ENCODE measurements around the gene MRPL43.
"Not testable (repeated sequence)": the region's sequence is repeated elsewhere in the genome, so short reads cannot be mapped to it uniquely, and the experiment has no call there.

The MRPL43 gene

GRCh38 chr10:100980711-100981110 lies 6.6 kb downstream of the MRPL43 start:
- no peak for DNase-seq

GRCh38 chr10:100980311-100980710 lies 7.0 kb downstream of the MRPL43 start:
- no peak for DNase-seq

- no peak for DNase-seq
These were observed 7.5 kb downstream of the MRPL43 start for GRCh38 chr10:100979791-100980272.

DNA sequence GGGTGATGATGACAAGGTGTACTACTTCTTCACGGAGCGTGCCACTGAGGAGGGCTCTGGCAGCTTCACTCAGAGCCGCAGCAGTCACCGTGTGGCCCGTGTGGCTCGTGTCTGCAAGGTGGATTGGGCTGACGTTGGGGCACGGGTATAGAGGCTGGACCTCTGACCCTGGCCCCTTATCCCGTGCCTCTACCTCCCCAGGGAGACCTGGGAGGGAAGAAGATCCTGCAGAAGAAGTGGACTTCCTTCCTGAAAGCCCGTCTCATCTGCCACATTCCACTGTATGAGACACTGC lies 8.4 kb downstream of the MRPL43 start:
- no peak for DNase-seq

DNA sequence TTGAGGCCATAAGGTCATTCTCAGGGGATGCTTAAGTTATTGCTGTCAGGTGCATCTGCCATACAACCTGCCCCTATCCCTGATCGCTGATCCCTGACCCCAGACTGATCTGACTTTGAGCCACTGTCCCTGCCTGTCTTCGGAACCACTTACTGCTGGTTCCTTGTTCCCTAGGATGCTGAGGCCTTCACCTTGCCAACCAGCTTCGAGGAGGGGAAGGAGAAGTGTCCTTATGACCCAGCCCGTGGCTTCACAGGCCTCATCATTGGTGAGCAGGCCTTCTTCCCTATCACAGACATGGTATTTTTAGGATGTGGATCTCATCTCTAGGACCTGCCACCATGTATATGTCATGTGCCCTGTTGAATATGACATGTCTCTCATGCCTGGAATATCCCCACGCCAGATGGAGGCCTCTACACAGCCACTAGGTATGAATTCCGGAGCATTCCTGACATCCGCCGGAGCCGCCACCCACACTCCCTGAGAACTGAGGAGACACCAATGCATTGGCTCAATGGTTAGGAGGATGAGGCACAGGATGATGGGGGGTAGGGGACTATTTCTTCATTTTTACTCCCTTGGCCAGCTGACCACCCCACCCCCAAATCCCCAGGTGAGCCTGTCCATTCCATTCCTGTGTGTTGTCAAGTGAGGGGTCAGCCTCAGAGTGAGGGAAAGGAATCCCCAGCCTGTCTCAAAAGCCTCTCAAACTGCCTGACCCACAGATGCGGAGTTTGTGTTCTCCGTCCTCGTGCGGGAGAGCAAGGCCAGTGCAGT lies 9.0 kb downstream of the MRPL43 start:
- no peak for DNase-seq

DNA sequence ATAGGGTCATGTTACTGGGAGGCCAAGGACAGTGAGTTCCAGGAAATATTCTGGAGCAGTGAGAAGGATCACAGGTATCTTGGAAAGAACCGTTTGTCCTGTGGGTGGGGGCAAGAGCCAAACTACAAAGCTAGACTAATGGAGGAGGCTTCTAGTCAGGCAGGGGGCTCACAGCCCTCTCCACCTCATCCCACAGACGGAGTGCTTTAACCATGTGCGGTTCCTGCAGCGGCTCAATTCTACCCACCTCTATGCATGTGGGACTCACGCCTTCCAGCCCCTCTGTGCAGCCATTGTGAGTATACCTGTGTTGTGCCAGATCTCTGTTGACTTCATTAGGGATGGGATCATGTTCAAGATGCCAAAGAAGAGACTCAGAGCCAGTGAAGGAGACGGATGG lies 9.9 kb downstream of the MRPL43 start:
- DNase-seq, result no peak

DNA sequence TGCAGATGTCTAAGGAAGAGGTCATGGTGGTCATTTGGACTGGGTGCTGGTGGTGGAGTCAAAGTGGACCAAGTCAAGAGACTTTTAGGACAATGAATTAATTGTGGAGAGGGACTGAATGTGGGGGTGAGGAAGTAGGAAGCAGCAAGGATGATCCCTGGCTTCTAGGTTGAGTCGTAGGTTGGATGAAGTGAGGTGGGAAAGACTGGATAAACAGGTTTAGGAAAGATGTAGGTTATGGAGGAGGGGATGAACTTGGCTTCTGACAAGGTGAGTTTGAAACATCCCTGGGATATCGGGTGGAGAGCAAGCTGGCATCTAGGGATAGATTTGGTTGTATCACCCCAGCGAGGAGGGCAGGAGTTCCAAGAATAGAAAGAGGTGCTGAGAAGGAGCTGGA lies 10.4 kb downstream of the MRPL43 start:
- no peak for DNase-seq

- not testable (repeated sequence) for DNase-seq
These were observed 11.9 kb downstream of the MRPL43 start for GRCh38 chr10:100975397-100975796.

GRCh38 chr10:100972904-100973535 lies 14.3 kb downstream of the MRPL43 start:
- DNase-seq, result no peak

GRCh38 chr10:100972115-100972903 lies 15.0 kb downstream of the MRPL43 start:
- DNase-seq, result no peak

- DNase-seq, result peak in 1 of 2 experiments; percentile 10
These were observed 16.1 kb downstream of the MRPL43 start for GRCh38 chr10:100970914-100971811.

DNA sequence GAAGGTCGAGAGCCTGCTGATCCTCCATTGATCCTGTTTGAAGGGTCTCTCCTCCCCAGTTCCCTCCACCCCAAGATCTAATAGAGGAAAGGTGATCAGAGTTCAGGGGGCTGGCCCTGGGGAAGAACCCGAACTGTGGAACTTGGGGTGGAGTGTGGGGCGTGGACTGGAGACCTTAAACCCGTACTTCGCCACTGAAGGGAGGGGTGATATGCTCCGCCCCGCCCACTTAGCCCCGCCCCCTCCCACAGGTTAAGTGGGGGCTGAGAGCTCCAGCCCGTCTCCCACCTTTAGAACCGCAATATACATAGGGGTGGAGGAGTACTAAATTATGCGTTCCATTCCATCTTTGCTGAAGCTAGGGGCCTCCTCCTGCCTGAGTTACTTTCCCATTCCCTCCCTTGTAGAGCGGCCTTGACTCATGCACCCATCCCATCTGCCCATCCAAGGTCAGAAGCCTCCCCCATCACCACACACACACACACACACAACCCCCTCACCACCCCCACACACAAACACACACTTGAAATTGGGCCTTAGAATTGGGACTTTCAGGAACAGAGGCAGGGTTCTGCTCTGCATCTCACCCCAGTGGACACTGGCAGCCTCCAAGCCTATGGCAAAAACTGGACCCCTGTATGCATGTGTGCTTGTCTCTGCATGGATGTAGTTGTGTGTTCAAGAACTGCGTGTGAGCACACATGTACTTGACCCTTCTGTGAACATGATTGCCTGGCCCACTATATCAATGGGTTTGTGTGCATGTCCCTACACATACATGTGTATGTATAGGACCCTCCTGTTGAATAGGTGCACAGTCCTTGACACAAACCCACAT lies 17.0 kb downstream of the MRPL43 start:
- DNase-seq, result peak in 1 of 2 experiments; percentile 13

DNA sequence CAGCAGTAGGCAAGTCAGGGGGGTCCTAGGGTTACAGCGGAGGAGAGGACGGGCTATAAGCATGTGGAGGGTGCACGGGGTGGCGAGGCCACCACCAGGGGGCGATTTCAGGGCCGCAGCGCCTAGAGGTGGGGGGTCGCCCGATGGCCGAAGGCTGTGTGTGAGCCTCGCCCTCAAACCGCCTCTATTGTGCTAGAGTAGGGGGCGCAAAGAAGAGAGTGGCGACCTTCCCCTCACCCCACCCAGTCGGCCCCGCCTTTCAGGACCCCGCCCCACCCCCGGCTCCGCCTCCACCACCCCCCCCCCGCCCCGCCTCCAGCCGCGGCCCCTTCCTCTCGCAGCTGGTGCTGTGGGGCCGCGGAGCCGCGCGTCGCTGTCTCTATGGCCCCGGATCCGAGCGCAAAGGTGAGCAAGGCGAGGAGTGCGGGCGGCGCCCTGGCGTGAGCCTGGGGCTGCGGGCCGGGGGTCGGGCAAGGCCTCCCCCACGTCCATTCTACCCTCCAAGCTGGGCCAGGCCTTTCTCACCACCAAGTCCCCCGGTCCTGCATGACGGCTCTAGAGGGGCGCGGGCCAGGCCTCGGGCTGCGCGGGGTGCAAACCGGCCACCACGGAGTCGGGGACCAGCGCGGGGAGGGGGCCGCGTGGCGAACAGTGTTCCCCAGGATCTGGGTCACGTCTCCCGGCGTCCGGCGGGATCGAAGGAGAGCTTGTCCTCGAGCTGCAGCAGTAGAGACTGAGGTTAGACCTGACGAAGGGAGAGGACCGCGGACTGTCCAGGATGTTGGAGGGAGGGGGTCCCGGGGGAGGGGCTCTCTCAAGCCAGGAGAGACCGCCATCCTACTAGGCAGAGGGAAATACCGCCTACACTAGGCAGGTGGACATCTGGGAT lies 17.9 kb downstream of the MRPL43 start, which contains the start of gene SEMA4G:
Gene SEMA4G (plus strand): TSS at position 318 of the 889 bp plus-strand sequence. CDS start 3,409 bp downstream, outside the sequence.
- peak; percentile 4 to 66 for DNase-seq

- DNase-seq, result peak in 1 of 2 experiments; percentile 32
These were observed 18.5 kb downstream of the MRPL43 start for GRCh38 chr10:100968863-100969186.

- no peak for DNase-seq
These were observed 19.1 kb downstream of the MRPL43 start for GRCh38 chr10:100968062-100968736.

DNA sequence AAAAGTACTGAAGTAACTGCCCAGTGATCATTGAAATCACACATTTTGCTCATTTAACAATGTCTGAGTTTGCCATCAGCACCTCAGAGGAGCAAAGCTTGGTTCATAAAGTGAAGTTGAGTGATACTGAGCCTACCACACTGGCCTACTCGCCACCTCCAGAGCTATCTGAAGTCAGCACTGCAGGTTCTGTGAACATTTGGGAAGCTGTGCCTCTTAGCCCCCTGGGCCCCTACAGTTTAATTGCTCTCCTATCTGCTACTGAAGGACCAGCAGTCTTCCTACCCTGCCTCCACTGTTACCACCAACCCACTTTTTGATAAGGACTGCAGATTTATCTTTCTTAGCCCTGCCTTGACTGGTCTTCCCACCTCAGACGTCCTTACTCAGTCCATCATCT lies 20.0 kb downstream of the MRPL43 start:
- no peak for DNase-seq

DNA sequence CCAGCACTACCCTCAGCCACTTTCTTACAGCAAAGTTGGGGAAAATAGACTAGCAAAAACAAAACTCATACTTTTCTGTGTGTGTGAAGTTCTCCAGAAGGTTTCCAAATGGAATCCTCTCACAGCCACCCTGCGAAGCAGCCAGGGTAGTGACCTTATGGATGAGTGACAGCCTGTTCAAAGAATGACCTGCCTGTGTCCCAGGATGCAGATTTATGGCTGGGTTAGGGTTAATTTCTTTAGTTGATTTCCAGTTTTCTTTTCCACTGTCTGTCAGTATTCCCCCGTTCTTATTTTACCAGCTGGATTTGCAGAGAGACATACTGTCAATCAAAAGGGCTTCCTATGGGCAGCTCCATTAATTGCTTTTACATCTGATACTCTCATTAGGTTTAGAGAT lies 20.4 kb downstream of the MRPL43 start:
- no peak for DNase-seq

DNA sequence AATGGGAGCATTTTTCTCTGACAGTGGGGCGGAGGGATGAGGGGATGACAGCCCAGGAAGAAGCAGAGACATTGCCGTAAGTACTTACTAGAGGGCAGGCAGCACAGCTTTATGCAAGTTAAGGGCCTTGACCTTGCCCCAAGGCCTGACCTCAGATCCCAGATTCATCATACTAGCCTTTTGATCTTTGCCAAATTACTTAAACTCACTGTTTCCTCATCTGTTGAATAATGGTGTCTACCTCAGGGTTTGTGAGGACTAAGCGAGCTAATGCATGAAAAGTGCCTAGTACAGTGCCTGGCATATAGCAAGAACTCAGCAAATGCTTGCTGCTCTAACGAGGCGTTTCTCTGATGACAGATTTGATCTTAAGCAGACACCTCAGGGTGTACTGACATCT lies 21.5 kb downstream of the MRPL43 start:
- no peak for DNase-seq

DNA sequence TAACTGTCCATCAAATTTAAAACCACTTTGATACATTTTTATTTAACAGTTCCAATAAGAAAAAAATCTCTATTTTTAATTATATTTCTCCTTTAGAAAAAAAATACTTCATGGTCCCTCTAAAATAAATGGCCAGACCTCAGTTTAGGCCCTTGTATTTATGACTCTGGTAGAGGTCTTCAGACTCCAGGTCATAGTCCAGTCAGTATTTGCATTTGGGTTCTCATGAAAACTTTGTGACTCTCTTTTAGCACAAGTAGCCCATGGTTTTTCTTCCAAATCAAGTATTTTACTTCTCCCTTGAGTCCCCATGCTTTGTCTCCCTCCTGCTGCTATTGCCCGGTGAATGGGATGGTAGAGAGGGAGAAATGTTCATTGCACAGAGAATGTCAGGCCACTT lies 23.5 kb downstream of the MRPL43 start:
- DNase-seq, result no peak
